Endothelial cell of umbilical vein (primary cell): ENCODE results near the gene TMPRSS7. TPM values are rescaled to one million over a fixed set of nuclear protein-coding genes. Genes with fewer than 3 reads are reported as not detected.

Experiments
- BruUV-seq: library from RNA; stranded (reverse); fragments of 400-500 nt; replicated peaks from 2 replicates; lab custom pipeline; 2021; lab: Mats Ljungman, UMichigan
- CTCF ChIA-PET: fragments of 300-600, 350-600 bp; sonication (Branson Sonifier 250); formaldehyde crosslinking; loops from one replicate; lab custom pipeline; 2021; ENCODE audit warnings: antibody characterized with exemption, inconsistent platforms; lab: Charles Lee
- POLR2A ChIA-PET: fragments of 300-600, 350-600 bp; sonication (Branson Sonifier 250); formaldehyde crosslinking; loops from one replicate; lab custom pipeline; 2021; ENCODE audit warnings: antibody characterized with exemption, inconsistent platforms; lab: Charles Lee
- DNase-seq: peaks from one replicate; pipeline ENCODE4 v3.0.0-alpha.2; 2011; ENCODE audit warnings: low read depth, low spot score
- FAIRE-seq: peaks from 2 replicates; lab custom pipeline; 2011; peaks lifted over from hg19 to GRCh38; lab: Jason Lieb, UNC
- H2AFZ ChIP-seq: 2 replicates; pipeline ENCODE4 v1.6.0; 2012; ENCODE audit warnings: low read depth, low read length, control low read depth, inconsistent platforms
- H3K27ac ChIP-seq: 2 replicates; pipeline ENCODE4 v1.5.1; 2011; ENCODE audit warnings: low read depth, mild to moderate bottlenecking, control low read depth, low read length, moderate library complexity; ENCODE audit not compliant: insufficient read depth
- H3K27me3 ChIP-seq, 2 experiments: 2 replicates each; pipeline versions ENCODE4 v1.6.0 to v1.6.1; 2011; ENCODE audit warnings: low read length in 2 of 2, mixed read lengths in 1 of 2; ENCODE audit not compliant: control insufficient read depth in 2 of 2, insufficient read depth in 2 of 2
- H3K36me3 ChIP-seq, 2 experiments: 2 replicates in 1 of 2; 3 replicates in 1 of 2; pipeline ENCODE4 v1.5.1; 2011; ENCODE audit warnings: low read length in 2 of 2, mild to moderate bottlenecking in 1 of 2, moderate library complexity in 1 of 2; ENCODE audit not compliant: control insufficient read depth in 2 of 2, insufficient read depth in 2 of 2; ENCODE audit errors: extremely low read depth in 1 of 2
- H3K4me1 ChIP-seq: 3 replicates; pipeline ENCODE4 v1.5.1; 2011; ENCODE audit warnings: mild to moderate bottlenecking, low read length; ENCODE audit not compliant: control insufficient read depth, insufficient read depth; ENCODE audit errors: extremely low read depth
- H3K4me2 ChIP-seq: 2 replicates; pipeline ENCODE4 v1.6.1; 2011; ENCODE audit warnings: low read length, control low read depth, mixed read lengths; ENCODE audit not compliant: insufficient read depth
- H3K4me3 ChIP-seq, 3 experiments: fragments of 200-600 bp in 1 of 3; sonication (generic), shearing (Covaris generic) in 1 of 3; replicated peaks in 1 of 3; 2 replicates each; pipeline ENCODE4 v1.5.1; 2011 to 2016; ENCODE audit warnings: control low read depth in 3 of 3, low read length in 3 of 3, mild to moderate bottlenecking in 2 of 3, inconsistent platforms in 1 of 3, low read depth in 1 of 3, moderate library complexity in 1 of 3; ENCODE audit not compliant: insufficient read depth in 1 of 3
- H3K79me2 ChIP-seq: 2 replicates; pipeline ENCODE4 v1.6.0; 2012; ENCODE audit warnings: low read length, inconsistent platforms; ENCODE audit not compliant: control insufficient read depth, insufficient read depth
- H3K9ac ChIP-seq: replicated peaks from 2 replicates; pipeline ENCODE3; 2011; ENCODE audit warnings: low read length, control low read depth; ENCODE audit not compliant: insufficient read depth; ENCODE audit errors: extremely low read depth
- H3K9me1 ChIP-seq: replicated peaks from 3 replicates; pipeline ENCODE4 v1.6.0; 2011; ENCODE audit warnings: mild to moderate bottlenecking, low read length; ENCODE audit not compliant: control insufficient read depth, insufficient read depth; ENCODE audit errors: extremely low read depth
- H3K9me3 ChIP-seq: replicated peaks from 2 replicates; pipeline ENCODE4 v1.5.1; 2012; ENCODE audit warnings: low read length, inconsistent platforms; ENCODE audit not compliant: control insufficient read depth, insufficient read depth
- H4K20me1 ChIP-seq: replicated peaks from 2 replicates; pipeline ENCODE3; 2011; ENCODE audit warnings: mild to moderate bottlenecking, low read length; ENCODE audit not compliant: control insufficient read depth, insufficient read depth; ENCODE audit errors: extremely low read depth
- CTCF ChIP-seq, 2 donors: IDR thresholded peaks; 1 replicate in 1 of 2; 2 replicates in 1 of 2; pipeline ENCODE4 v1.5.1; 2011; ENCODE audit warnings: low read length in 2 of 2, mild to moderate bottlenecking in 2 of 2, moderate library complexity in 2 of 2, control low read depth in 1 of 2, inconsistent platforms in 1 of 2, low read depth in 1 of 2; ENCODE audit not compliant: insufficient read depth in 1 of 2; ENCODE audit errors: extremely low read depth in 1 of 2
- EZH2 ChIP-seq: IDR thresholded peaks from 2 replicates; pipeline ENCODE4 v1.6.1; 2012; ENCODE audit warnings: borderline replicate concordance, low read depth, mild to moderate bottlenecking, moderate library complexity, low read length, inconsistent platforms; ENCODE audit not compliant: severe bottlenecking
- FOS ChIP-seq: IDR thresholded peaks from 2 replicates; pipeline ENCODE4 v1.6.1; 2011; ENCODE audit warnings: mild to moderate bottlenecking, low read length, moderate library complexity, borderline replicate concordance; ENCODE audit not compliant: insufficient read depth
- GATA2 ChIP-seq: IDR thresholded peaks from 2 replicates; pipeline ENCODE4 v1.7.0; 2011; ENCODE audit warnings: low read depth, mild to moderate bottlenecking, moderate library complexity, mixed read lengths, low read length; ENCODE audit not compliant: insufficient read length, insufficient read depth
- JUN ChIP-seq: IDR thresholded peaks from 2 replicates; pipeline ENCODE4 v1.6.1; 2011; ENCODE audit warnings: borderline replicate concordance, low read depth; ENCODE audit not compliant: insufficient read length, insufficient read depth
- MAX ChIP-seq: IDR thresholded peaks from 2 replicates; pipeline ENCODE4 v1.6.1; 2011; ENCODE audit not compliant: insufficient read depth, insufficient read length
- MYC ChIP-seq: IDR thresholded peaks from one replicate; pipeline ENCODE4 v1.6.1; 2011; ENCODE audit warnings: mild to moderate bottlenecking, low read depth, low read length
- POLR2A ChIP-seq: IDR thresholded peaks from 2 replicates; pipeline ENCODE4 v1.6.1; 2012; ENCODE audit warnings: low read depth, mild to moderate bottlenecking, control low read depth, low read length
- POLR2AphosphoS5 ChIP-seq: IDR thresholded peaks from 2 replicates; pipeline ENCODE4 v1.6.1; 2012; ENCODE audit warnings: low read depth, mild to moderate bottlenecking, control low read depth, low read length, moderate library complexity; ENCODE audit not compliant: insufficient read depth
- dilution Hi-C: fragments of 300-500 bp; cut with MboI; formaldehyde crosslinking; loops from one replicate; pipeline ENCODE4 v1.15.0; 2019; ENCODE audit warnings: low sequenced_read_pairs; ENCODE audit not compliant: extremely low pct_ligation_motif_present
- intact Hi-C: fragments of 100-400 bp; cut with micrococcal nuclease; formaldehyde crosslinking; loops from one replicate; pipeline ENCODE4 v1.10.0; 2022
- polyA plus RNA-seq, 4 experiments: library from polyadenylated mRNA; depleted of rRNA in 3 of 4; stranded (reverse) in 3 of 4; unstranded in 1 of 4; fragments of >200 nt; gene quantifications; 2 replicates each; pipeline versions ENCODE4 v1.2.1 to v1.2.3, GENCODE V29; 2011 to 2012; ENCODE audit warnings: missing spikeins in 1 of 4
- total RNA-seq: library from RNA; stranded (reverse); gene quantifications from 2 replicates; pipeline ENCODE4 v1.2.3, GENCODE V29; 2021

The TMPRSS7 gene
- total and polyA plus RNA-seq, 2 donors (not counting 3 experiments of a cell fraction or from before 2014, with no cell fraction given), result not detected

- FAIRE-seq (no peak), DNase-seq (no peak)
- no peaks in the 10 kb centered on the region for H3K79me2 ChIP-seq
- CTCF ChIA-PET, result no interaction called here
- H3K4me1 ChIP-seq, result peaks cover 17% of the 10 kb centered on the region
- peak overlapping the region; percentile 68 for H3K27ac ChIP-seq
- no peak overlapping the region for H3K4me3 ChIP-seq
- peak overlapping the region; percentile 21 for H3K4me2 ChIP-seq
- H3K36me3 ChIP-seq, result no peaks in the 10 kb centered on the region
- no peak overlapping the region for H2AFZ ChIP-seq
- H3K9me3 ChIP-seq, result no peaks in the 10 kb centered on the region
- POLR2A ChIA-PET, result no interaction called here
- no peaks in the 10 kb centered on the region for H3K9me1 ChIP-seq
- dilution Hi-C loops, result no loop called here
- H4K20me1 ChIP-seq, result no peaks in the 10 kb centered on the region
- intact Hi-C loops, result no loop called here
- no TSS peak for BruUV-seq
- H3K9ac ChIP-seq, result peak overlapping the region; percentile 40
- no peaks in the 10 kb centered on the region for H3K27me3 ChIP-seq
- no peak for TF ChIP-seq POLR2A
These were observed 39.5 kb downstream of the TMPRSS7 start for GRCh38 chr3:112074006-112074405.

GRCh38 chr3:112074616-112075497 is 40.3 kb downstream of the TMPRSS7 start:
- Histone ChIP-seq H3K79me2 (no peaks in the 10 kb centered on the region), H3K9me3 (no peaks in the 10 kb centered on the region), H3K27me3 (no peaks in the 10 kb centered on the region), H3K27ac (peak overlapping the region; percentile 68), H3K9me1 (no peaks in the 10 kb centered on the region), H2AFZ (peak overlapping the region; percentile 21), H3K4me1 (peaks cover 17% of the 10 kb centered on the region), H3K4me3 (no peak overlapping the region), H3K9ac (peak overlapping the region; percentile 40), H4K20me1 (no peaks in the 10 kb centered on the region), H3K36me3 (no peaks in the 10 kb centered on the region), H3K4me2 (peak overlapping the region; percentile 21)
- intact Hi-C loops, result loop anchor here (1.0 kb wide), 1 partner anchor 22 kb away; no protein-coding TSS in a partner anchor
- POLR2A ChIA-PET, result no interaction called here
- dilution Hi-C loops, result no loop called here
- peak; percentile 91 for DNase-seq
- BruUV-seq, result TSS peak; percentile 87
- peak; percentile 91 for FAIRE-seq
- CTCF ChIA-PET, result no interaction called here
- no peak for TF ChIP-seq CTCF (IDR thresholded peaks at IDR 0.05; ENCODE audit: extremely low read depth in 1 of 2, insufficient read depth in 1 of 2, low read depth in 1 of 2, low read length in 2 of 2)
- TF ChIP-seq EZH2, result no peak
- peak; percentile 45 for TF ChIP-seq POLR2AphosphoS5
- TF ChIP-seq FOS, result peak; percentile 81
- no peak for TF ChIP-seq MAX
- TF ChIP-seq POLR2A, result peak; percentile 17
- peak; percentile 94 for TF ChIP-seq GATA2
- TF ChIP-seq JUN, result peak; percentile 59
- no peak for TF ChIP-seq MYC
